BLaER1 (cell line): ENCODE results near the gene C6orf136.
A peak's percentile ranks its signal among the peaks of the same experiment; 100 is the strongest.

ENCODE experiments used
- H3K27ac ChIP-seq: shearing (Covaris generic); formaldehyde crosslinking; 2 replicates; pipeline ENCODE4 v1.8.1; 2022
- H3K27me3 ChIP-seq: shearing (Covaris generic); formaldehyde crosslinking; 2 replicates; pipeline ENCODE4 v1.8.1; 2022
- H3K36me3 ChIP-seq: shearing (Covaris generic); formaldehyde crosslinking; 2 replicates; pipeline ENCODE4 v1.8.1; 2022
- H3K4me1 ChIP-seq: shearing (Covaris generic); formaldehyde crosslinking; 2 replicates; pipeline ENCODE4 v1.8.1; 2022
- H3K4me2 ChIP-seq: shearing (Covaris generic); formaldehyde crosslinking; 2 replicates; pipeline ENCODE4 v1.8.1; 2022
- H3K4me3 ChIP-seq: shearing (Covaris generic); formaldehyde crosslinking; 2 replicates; pipeline ENCODE4 v1.8.1; 2022
- H3K9ac ChIP-seq: shearing (Covaris generic); formaldehyde crosslinking; 2 replicates; pipeline ENCODE4 v1.8.1; 2022
- H3K9me3 ChIP-seq: shearing (Covaris generic); formaldehyde crosslinking; 2 replicates; pipeline ENCODE4 v1.8.1; 2022
- H4K20me1 ChIP-seq: shearing (Covaris generic); formaldehyde crosslinking; 2 replicates; pipeline ENCODE4 v1.8.1; 2022
- Cebpa-rat ChIP-seq: shearing (Covaris generic); IDR thresholded peaks from 2 replicates; pipeline ENCODE4 v1.8.1; 2022

The C6orf136 gene

DNA sequence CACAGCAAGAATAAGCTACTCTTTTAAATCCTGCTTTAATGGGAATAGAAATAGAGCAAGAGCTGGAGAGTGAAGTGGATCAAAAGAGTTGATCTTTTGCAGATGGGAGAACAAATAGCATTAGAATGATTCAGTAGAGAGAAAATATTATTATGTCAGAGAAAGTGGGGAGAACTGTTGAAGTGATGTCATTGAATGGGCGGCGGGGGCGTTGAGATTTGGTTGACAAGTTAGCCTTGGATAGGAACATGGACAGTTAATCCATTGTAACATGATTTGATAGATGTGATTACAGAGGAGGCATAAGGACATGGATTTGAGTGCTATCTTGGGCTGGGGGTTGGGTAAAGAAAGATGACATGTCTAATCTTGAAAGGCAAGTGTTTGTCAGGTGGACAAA, 11.1 kb upstream of the C6orf136 start:
- no peak overlapping the region for H3K9ac ChIP-seq

GRCh38 chr6:30640481-30640880, 6.5 kb upstream of the C6orf136 start:
- peaks cover 16% of the 10 kb centered on the region for H4K20me1 ChIP-seq
- no peak overlapping the region; the same call in 1 of the 2 replicates for H3K9ac ChIP-seq
- H3K27me3 ChIP-seq: no peaks in the 10 kb centered on the region
- H3K4me3 ChIP-seq: no peak overlapping the region
- no peak for TF ChIP-seq Cebpa-rat
- no peak overlapping the region for H3K27ac ChIP-seq
- H3K4me1 ChIP-seq: no peaks in the 10 kb centered on the region
- H3K4me2 ChIP-seq: no peak overlapping the region
- no peaks in the 10 kb centered on the region for H3K9me3 ChIP-seq
- H3K36me3 ChIP-seq: peaks cover 98% of the 10 kb centered on the region

More for the DNA sequence above, 11.1 kb upstream of the C6orf136 start:
- no peaks in the 10 kb centered on the region for H4K20me1 ChIP-seq
- H3K27ac ChIP-seq: no peak overlapping the region
- H3K4me2 ChIP-seq: no peak overlapping the region
- H3K4me3 ChIP-seq: no peak overlapping the region
- no peaks in the 10 kb centered on the region for H3K27me3 ChIP-seq
- H3K4me1 ChIP-seq: no peaks in the 10 kb centered on the region
- no peak for TF ChIP-seq Cebpa-rat
- peaks cover 98% of the 10 kb centered on the region for H3K36me3 ChIP-seq
- H3K9me3 ChIP-seq: no peaks in the 10 kb centered on the region

- H3K27ac ChIP-seq: no peak overlapping the region
- H3K9me3 ChIP-seq: no peaks in the 10 kb centered on the region
- H3K27me3 ChIP-seq: no peaks in the 10 kb centered on the region
- TF ChIP-seq Cebpa-rat: no peak
- no peak overlapping the region; the same call in 1 of the 2 replicates for H3K9ac ChIP-seq
- peaks cover 21% of the 10 kb centered on the region for H4K20me1 ChIP-seq
- H3K4me1 ChIP-seq: peaks cover 1% of the 10 kb centered on the region
- no peak overlapping the region for H3K4me3 ChIP-seq
- H3K36me3 ChIP-seq: peaks cover 98% of the 10 kb centered on the region
- H3K4me2 ChIP-seq: no peak overlapping the region
Measured at GRCh38 chr6:30641048-30641447, 5.9 kb upstream of the C6orf136 start.

DNA sequence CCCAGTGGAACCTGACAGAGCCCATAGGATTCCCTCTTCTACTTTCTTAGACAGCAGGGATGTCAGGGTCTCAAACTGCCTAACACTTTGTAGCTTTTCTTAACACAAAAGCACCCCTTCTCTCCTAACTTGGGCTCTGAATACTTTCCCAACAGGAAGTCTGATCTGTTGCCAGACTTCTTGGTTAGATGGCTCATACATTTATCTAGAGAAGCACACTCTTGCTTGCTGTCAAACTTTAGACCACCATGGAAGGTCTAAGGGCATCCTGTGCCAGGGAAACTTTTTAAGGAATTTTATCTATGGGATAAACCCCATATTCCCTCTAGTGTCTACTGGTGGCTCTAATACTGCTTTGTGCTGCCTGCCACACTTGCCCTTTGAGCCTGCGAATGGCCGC, 3.3 kb upstream of the C6orf136 start:
- no peaks in the 10 kb centered on the region for H3K27me3 ChIP-seq
- H3K9ac ChIP-seq: no peak overlapping the region
- H3K4me1 ChIP-seq: peaks cover 14% of the 10 kb centered on the region
- H3K4me3 ChIP-seq: no peak overlapping the region
- no peak for TF ChIP-seq Cebpa-rat
- no peak overlapping the region for H3K27ac ChIP-seq
- H3K36me3 ChIP-seq: peaks cover 76% of the 10 kb centered on the region
- H3K4me2 ChIP-seq: no peak overlapping the region
- H4K20me1 ChIP-seq: peaks cover 28% of the 10 kb centered on the region
- no peaks in the 10 kb centered on the region for H3K9me3 ChIP-seq

GRCh38 chr6:30644769-30645168, 2.2 kb upstream of the C6orf136 start:
- H3K9me3 ChIP-seq: no peaks in the 10 kb centered on the region
- H3K4me2 ChIP-seq: no peak overlapping the region
- no peak for TF ChIP-seq Cebpa-rat
- no peak overlapping the region for H3K4me3 ChIP-seq
- no peak overlapping the region for H3K9ac ChIP-seq
- H3K4me1 ChIP-seq: peaks cover 14% of the 10 kb centered on the region
- H4K20me1 ChIP-seq: peaks cover 28% of the 10 kb centered on the region
- no peak overlapping the region for H3K27ac ChIP-seq
- no peaks in the 10 kb centered on the region for H3K27me3 ChIP-seq
- peaks cover 71% of the 10 kb centered on the region for H3K36me3 ChIP-seq

DNA sequence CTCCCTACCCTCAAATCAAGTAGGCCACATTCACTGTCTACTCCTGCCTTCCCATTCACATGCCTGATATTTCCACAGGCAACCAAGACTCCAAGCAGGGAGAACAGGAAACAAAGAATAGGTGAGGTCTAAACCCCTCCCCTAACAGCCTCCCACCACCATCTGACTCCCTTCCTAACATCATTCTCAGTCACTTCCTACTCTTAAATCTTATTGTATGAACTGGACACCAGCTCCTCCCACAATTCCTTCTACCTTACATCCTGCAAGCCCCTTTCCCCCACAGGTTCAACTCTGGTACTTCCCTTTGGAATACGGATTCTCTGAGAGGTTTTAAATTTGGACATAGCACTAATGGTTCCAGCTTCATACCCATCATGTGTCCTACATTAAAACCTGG, 944 bp upstream of the C6orf136 start:
- no peaks in the 10 kb centered on the region for H3K9me3 ChIP-seq
- no peak overlapping the region for H3K4me3 ChIP-seq
- no peak for TF ChIP-seq Cebpa-rat
- H3K9ac ChIP-seq: no peak overlapping the region
- H3K27me3 ChIP-seq: no peaks in the 10 kb centered on the region
- peaks cover 28% of the 10 kb centered on the region for H4K20me1 ChIP-seq
- no peak overlapping the region for H3K27ac ChIP-seq
- peaks cover 70% of the 10 kb centered on the region for H3K36me3 ChIP-seq
- peaks cover 14% of the 10 kb centered on the region for H3K4me1 ChIP-seq
- H3K4me2 ChIP-seq: peak overlapping the region; percentile 49

DNA sequence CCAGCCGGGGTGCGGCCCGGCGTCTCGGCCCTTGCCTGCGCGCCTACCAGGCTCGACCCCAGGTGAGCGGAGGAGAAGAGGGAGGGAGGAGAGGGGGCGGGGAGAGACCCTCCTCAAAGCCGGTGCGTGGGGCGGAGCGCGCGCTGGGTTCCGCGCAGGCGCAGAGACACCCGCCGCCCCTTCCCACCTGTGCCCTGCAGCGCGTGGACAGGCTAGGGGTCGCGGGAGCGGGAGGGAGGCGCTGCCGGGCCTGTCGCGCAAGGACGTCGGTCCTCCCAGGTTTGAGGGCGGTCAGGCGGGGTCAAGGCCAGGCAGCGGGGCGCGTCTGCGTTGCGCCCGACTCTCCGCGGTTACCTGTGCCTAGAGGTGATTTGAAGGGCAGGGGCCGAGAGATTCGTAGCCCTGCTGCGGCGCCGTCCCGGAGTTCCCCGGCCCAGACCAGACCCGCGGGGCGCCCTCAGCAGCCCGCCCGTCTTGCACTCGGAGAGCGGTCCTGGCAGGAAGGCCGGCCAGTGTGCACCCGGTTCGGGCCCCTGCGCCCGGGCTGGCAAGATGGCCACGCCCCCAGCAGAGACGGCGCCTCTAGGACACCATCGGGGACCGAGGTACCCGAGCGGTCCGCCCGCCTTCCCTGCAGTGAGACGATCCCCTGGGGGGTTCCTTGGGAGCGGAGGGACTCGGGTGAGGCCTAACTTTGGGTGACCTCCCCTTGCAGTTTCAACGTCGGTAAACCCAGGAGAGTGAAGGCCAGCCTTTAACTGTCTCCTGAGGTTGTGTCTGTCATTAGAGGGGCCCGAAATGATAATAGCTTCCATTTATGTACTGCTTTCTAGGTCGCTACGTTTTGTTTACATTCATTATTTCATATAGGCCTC, 546 bp downstream of the C6orf136 start:
- H3K9me3 ChIP-seq: no peaks in the 10 kb centered on the region
- H4K20me1 ChIP-seq: peaks cover 29% of the 10 kb centered on the region
- no peak for TF ChIP-seq Cebpa-rat
- H3K36me3 ChIP-seq: peaks cover 70% of the 10 kb centered on the region
- H3K4me1 ChIP-seq: peaks cover 14% of the 10 kb centered on the region
- peak overlapping the region; percentile 88 for H3K9ac ChIP-seq
- H3K27ac ChIP-seq: peak overlapping the region; percentile 80
- no peaks in the 10 kb centered on the region for H3K27me3 ChIP-seq
- peak overlapping the region; percentile 85 for H3K4me3 ChIP-seq
- peak overlapping the region; percentile 86 for H3K4me2 ChIP-seq

GRCh38 chr6:30651143-30651542, 4.2 kb downstream of the C6orf136 start:
- Histone ChIP-seq H3K4me1 (peaks cover 12% of the 10 kb centered on the region), H3K27me3 (no peaks in the 10 kb centered on the region), H3K36me3 (peaks cover 72% of the 10 kb centered on the region), H3K9me3 (no peaks in the 10 kb centered on the region), H3K4me3 (no peak overlapping the region), H3K9ac (no peak overlapping the region; the same call in 1 of the 2 replicates), H3K4me2 (no peak overlapping the region), H3K27ac (no peak overlapping the region), H4K20me1 (peaks cover 10% of the 10 kb centered on the region)
- no peak for TF ChIP-seq Cebpa-rat

- Histone ChIP-seq H3K9me3 (no peaks in the 10 kb centered on the region), H3K4me3 (no peak overlapping the region), H3K27me3 (no peaks in the 10 kb centered on the region), H3K27ac (no peak overlapping the region), H3K4me1 (no peaks in the 10 kb centered on the region), H3K9ac (no peak overlapping the region), H3K4me2 (no peak overlapping the region), H4K20me1 (peaks cover 5% of the 10 kb centered on the region; the same call in 1 of the 2 replicates), H3K36me3 (peaks cover 99% of the 10 kb centered on the region)
- TF ChIP-seq Cebpa-rat: no peak
Measured at GRCh38 chr6:30654798-30655742, 8.1 kb downstream of the C6orf136 start.

- Histone ChIP-seq H3K9ac (no peak overlapping the region), H3K4me1 (no peaks in the 10 kb centered on the region), H3K27ac (no peak overlapping the region), H3K27me3 (no peaks in the 10 kb centered on the region), H3K4me2 (no peak overlapping the region), H4K20me1 (peaks cover 5% of the 10 kb centered on the region; the same call in 1 of the 2 replicates), H3K9me3 (no peaks in the 10 kb centered on the region), H3K36me3 (peaks cover 100% of the 10 kb centered on the region), H3K4me3 (no peak overlapping the region)
- no peak for TF ChIP-seq Cebpa-rat
Measured at GRCh38 chr6:30655743-30656094, 8.8 kb downstream of the C6orf136 start.
